ENCODE data around the gene RFC4.
A peak's percentile ranks its signal among the peaks of the same experiment; 100 is the strongest.
"Not testable (repeated sequence)": the region's sequence is repeated elsewhere in the genome, so short reads cannot be mapped to it uniquely, and the experiment has no call there.

Gene RFC4

GRCh38 chr3:186824430-186825139 is 18.3 kb upstream of the RFC4 start:
- no peak for DNase-seq

- no peak for DNase-seq
Measured at GRCh38 chr3:186823386-186823785, 17.1 kb upstream of the RFC4 start.

DNA sequence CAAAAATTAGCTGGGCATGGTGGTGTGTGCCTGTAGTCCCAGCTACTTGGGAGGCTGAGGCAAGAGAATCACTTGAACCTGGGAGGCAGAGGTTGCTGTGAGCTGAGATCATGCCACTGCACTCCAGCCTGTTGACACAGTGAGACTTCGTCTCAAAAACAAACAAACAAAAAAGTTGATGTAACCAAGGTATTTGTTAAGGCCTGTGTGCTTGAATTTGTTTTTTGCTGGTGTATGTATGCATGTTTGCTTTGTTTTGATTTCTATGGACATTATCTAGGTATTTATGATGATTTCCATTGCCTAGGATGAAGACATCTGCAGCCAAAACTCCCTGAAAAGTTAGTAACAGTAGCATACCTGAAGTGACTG is 16.1 kb upstream of the RFC4 start:
- DNase-seq: not testable (repeated sequence)

DNA sequence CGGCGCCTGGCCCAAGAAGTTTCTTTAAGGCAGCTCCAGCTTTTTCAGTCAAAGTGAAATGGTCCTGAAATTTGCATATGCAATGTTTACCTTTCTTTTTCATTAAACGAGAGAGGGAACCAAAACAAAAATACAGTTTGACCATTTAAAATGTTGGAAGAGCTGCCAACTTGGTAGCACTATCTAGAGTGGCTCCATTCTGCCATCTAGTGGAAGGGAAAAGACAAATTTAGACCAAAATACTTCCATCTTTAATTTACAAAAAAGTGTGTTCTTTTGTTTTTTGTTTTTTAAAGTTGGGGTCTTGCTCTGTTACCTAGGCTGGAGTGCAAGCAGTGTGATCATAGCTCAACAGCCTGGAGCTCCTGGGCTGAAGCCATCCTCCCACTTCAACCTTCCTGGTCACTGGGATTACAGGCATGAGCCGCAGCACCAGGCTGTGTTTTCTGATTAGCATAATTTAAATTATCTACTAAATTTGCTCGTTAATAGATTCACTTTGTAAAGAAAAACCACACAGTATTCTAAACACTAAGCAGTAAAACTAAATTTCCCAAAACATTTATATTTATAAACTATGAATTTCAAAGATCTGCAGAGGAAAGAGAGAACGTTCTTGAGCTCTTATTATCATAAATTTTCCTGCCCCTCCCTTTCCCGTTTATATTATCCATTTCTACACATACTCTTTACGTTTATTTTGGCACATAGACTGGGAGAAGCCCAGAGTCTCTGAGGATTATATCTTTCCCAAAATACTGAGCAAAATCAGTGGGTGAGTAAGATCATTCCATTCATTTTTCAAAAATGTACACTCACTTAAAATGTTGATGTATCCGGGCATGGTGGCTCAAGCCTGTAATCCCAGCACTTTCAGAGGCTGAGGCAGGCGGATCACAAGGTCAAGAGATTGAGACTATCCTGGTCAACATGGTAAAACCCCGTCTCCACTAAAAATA is 15.4 kb upstream of the RFC4 start:
- no peak for DNase-seq

DNA sequence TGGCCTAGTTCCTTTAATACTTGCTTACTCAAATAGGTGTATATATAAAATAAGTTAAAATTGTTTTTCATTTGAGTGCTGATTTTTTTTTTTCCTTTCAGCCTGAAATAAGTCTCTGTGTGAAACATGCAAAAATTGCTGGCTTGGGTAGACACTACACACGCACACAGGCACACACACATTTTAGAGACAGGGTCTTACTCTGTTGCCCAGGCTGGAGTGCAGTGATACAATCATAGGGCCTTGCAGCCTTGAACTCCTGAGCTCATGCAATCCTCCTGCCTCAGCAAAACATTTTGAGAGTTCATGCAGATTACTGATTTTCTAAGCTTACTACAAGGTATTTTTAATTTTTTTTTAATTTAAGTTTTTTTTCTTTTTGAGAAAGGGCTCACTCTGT is 12.7 kb upstream of the RFC4 start:
- no peak for DNase-seq

GRCh38 chr3:186818516-186818915 is 12.2 kb upstream of the RFC4 start:
- no peak for DNase-seq

GRCh38 chr3:186815435-186815834 is 9.2 kb upstream of the RFC4 start:
- no peak for DNase-seq

GRCh38 chr3:186814100-186814499 is 7.8 kb upstream of the RFC4 start:
- no peak for DNase-seq

- not testable (repeated sequence) for DNase-seq
Measured at GRCh38 chr3:186811313-186811712, 5.0 kb upstream of the RFC4 start.

DNA sequence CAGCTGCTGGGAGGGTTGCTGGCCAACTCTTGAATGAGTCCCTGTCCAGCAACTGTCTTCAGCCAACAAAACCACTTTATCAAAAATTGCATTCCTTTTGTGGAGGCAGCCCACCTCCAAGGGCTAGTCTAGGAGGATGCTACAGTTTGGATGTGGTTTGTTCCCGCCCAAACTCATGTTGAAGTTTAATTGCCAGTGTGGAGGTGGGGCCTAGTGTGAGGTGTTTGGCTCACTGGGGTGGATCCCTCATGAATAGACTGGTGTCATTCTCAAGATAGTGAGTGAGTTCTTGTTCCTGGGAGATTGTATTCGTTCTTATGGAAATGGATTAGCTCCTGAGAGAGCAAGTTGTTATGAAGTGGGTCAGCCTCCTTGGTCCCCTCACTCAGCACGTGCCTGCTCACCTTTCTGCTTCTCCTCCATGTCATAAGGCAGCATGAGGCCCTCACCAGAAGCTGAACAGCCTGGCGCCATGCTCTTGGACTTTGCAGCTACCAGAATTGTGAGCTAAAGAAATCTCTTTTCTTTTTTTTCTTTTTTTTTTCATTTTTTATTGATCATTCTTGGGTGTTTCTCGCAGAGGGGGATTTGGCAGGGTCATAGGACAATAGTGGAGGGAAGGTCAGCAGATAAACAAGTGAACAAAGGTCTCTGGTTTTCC is 4.2 kb upstream of the RFC4 start:
- no peak for DNase-seq

- DNase-seq: no peak
Measured at GRCh38 chr3:186807231-186807630, 949 bp upstream of the RFC4 start.

DNA sequence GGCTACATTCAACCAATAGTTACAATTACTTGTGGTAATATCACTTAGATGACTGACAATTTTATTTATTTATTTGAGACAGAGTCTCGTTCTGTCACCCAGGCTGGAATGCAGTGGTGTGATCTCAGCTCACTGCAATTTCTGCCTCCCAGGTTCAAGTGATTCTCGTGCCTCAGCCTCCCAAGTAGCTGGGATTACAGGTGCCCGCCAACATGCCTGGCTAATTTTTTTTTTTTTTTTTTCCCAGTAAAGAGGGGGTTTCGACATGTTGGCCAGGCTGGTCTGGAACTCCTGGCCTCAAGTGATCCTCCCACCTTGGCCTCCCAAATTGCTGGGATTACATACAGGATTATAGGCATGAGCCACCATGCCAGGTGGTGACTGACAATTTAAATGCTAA is 2.8 kb downstream of the RFC4 start:
- DNase-seq: not testable (repeated sequence)

DNA sequence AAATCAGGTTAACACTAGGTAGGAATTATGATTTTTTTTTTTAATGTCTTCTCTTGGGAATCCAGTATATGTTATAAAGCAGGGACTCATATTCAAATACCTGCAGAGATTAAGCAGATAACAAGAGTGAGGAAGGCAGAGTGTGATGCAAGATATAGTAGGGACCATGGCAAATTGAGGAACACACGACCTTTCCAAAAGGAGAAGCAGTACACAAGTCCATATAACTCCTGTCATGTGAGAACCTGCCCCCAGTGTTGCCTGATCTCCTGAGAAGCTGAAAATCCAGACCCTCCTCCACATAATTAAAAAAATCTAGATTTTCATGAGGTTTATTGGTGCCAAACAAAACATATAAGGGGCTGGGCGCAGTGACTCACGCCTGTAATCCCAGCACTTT is 3.6 kb downstream of the RFC4 start:
- no peak for DNase-seq

- DNase-seq: no peak
Measured at GRCh38 chr3:186800285-186800684, 6.0 kb downstream of the RFC4 start.

DNA sequence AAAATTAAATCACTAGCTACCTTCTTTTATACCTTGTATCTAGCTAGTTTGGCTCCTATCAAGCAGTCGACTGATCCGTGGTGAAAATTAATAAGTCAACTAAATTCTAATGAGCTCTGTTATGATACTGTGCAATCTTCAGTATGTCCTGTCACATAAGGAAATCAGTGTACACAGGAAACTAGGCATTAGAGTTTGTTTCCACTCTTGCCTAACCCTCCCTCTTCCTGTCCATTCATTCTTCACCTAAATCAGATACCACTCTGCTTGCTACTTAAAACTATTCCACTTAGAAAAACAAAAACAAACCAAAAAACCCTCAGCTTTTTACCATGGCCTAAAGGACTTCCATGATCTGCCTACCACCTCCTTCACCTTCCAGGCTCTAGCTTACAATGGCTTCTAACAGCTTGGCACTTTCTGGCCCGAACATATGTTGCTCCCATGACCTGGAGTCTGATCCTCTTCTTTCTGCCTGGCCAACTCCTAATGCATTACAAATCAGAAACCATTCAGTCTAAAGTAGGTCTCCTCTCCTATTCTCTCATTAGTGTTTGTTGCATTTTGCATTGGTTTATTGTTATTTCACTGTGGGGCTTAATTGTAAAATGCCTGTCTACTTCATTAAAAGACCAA is 7.9 kb downstream of the RFC4 start:
- no peak for DNase-seq

- DNase-seq: peak; percentile 60
Measured at GRCh38 chr3:186790261-186790981, 15.9 kb downstream of the RFC4 start.

- no peak for DNase-seq
Measured at GRCh38 chr3:186789554-186790260, 16.6 kb downstream of the RFC4 start.

DNA sequence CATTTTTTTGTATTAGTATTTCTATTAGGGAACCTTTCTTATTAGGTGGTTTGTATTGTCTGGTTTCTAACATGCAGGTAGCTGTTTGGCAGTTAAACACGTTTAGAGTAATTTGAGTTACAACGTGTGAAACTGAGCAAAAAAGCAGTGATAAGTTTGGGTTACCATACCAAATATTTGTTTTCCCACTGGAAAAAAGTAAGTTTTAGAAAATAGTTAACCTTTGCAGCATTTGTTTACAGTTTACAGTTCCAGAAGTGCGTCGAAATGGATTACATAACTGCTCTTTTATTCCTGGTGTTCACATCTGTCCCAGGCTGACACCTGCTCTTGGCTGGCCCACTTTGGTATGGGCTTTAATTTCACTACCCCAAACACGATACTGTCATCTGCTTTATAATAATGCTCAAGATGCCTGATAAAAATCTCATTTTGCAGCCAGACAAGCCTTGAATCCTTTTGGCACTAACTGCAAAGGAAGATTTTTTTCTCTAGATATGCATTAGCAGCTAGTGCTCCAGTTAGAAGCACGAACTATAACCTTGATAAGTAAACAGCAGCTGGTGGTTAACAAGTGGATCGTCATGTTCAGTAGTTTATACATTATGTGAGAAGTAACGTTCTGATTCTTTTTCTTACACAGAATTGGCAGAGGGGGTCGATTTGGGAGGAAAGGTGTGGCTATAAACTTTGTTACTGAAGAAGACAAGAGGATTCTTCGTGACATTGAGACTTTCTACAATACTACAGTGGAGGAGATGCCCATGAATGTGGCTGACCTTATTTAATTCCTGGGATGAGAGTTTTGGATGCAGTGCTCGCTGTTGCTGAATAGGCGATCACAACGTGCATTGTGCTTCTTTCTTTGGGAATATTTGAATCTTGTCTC is 17.6 kb downstream of the RFC4 start:
- DNase-seq: no peak

- DNase-seq: no peak
Measured at GRCh38 chr3:186787642-186788481, 18.4 kb downstream of the RFC4 start.

GRCh38 chr3:186786922-186787321 is 19.4 kb downstream of the RFC4 start:
- no peak for DNase-seq
